NCI-H82 treated with DMSO at 0.1 percent for 48 hours (cell line): ENCODE measurements around the gene CCDC136.

Source experiments
- DNase-seq: peaks from one replicate; lab custom pipeline; 2025; ENCODE audit not compliant: unreplicated experiment; lab: John Stamatoyannopoulos, UW

The CCDC136 gene

DNA sequence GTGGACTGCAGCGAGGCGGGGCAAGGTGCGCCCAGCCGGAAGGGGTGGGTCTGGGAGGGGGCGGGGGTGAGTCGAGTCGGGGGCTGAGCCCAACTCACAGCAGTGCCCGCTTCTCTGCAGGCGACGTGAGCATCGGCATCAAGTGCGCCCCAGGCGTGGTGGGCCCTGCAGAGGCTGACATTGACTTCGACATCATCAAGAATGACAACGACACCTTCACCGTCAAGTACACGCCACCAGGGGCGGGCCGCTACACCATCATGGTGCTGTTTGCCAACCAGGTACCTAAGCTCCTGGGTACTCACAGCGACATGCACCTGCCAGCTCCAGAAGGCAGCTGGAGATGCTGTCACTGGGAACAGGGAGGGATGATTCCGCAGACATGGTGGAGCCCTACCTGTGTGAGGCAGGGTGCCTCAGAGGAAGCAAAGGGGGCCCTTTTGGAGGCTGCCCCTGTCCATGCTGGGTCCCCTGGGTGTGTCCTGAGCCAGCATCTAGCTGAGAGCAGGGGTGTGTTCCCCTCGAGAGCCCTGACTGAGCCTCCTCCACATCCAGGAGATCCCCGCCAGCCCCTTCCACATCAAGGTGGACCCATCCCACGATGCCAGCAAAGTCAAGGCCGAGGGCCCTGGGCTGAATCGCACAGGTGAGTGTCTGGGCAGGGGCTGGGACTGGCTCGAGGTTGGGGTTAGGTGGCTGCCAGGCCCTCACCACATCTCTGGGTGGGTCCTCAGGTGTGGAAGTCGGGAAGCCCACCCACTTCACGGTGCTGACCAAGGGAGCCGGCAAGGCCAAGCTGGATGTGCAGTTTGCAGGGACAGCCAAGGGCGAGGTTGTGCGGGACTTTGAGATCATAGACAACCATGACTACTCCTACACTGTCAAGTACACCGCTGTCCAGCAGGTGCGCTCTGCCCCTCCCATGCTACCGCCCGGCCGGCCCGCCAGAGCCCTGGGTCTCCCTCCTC is 51.2 kb downstream of the CCDC136 start:
- DNase-seq, result no peak

DNA sequence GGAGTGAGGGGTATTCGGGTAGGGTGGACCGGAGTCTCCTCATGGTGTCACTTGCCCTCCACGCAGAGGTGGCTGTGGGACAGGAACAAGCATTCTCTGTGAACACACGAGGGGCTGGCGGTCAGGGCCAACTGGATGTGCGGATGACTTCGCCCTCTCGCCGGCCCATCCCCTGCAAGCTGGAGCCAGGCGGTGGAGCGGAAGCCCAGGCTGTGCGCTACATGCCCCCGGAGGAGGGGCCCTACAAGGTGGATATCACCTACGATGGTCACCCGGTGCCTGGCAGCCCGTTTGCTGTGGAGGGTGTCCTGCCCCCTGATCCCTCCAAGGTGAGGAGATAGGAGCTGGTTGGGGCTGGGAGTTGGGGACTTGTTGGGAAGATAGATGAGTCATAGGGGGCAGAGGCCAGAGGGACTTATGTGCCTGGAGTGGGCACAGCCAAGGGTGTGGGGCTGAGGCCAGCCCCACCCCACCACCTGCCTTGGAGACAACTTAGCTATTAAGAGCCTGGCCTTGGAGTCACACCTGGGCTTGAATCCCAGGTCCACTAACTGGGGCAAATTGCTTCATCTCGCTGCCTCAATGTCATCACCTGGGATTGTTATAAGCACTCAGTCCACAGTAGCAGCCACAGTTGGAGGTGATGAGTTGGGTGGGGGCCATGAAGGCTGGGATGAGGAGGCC is 52.3 kb downstream of the CCDC136 start:
- no peak for DNase-seq

DNA sequence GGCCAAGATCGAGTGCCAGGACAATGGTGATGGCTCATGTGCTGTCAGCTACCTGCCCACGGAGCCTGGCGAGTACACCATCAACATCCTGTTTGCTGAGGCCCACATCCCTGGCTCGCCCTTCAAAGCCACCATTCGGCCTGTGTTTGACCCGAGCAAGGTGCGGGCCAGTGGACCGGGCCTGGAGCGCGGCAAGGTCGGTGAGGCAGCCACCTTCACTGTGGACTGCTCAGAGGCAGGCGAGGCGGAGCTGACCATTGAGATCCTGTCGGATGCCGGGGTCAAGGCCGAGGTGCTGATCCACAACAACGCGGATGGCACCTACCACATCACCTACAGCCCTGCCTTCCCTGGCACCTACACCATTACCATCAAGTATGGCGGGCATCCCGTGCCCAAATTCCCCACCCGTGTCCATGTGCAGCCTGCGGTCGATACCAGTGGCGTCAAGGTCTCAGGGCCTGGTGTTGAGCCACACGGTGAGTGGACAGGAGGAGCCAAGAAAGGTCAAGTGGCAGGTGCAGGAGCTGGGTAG is 53.1 kb downstream of the CCDC136 start:
- DNase-seq, result no peak

DNA sequence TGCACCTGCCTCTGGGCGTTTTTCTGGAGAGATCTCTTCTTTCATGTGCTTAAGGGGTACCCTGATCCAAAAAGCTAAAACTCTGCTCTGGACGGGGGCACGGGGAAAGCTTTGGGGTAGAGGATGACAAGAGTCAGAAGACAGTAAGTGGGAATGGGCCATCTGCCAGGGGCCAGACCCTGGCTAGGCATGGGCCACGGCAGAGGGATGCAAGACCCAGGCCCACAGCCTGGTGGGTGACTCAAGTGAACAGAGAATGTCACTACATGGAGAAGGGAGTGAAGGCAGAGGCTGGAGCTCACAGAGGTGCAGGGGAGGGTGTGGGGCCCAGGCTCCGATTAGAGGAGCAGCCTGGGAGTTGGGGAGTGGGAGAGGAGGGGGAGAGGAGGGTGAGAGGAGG is 53.7 kb downstream of the CCDC136 start:
- no peak for DNase-seq

DNA sequence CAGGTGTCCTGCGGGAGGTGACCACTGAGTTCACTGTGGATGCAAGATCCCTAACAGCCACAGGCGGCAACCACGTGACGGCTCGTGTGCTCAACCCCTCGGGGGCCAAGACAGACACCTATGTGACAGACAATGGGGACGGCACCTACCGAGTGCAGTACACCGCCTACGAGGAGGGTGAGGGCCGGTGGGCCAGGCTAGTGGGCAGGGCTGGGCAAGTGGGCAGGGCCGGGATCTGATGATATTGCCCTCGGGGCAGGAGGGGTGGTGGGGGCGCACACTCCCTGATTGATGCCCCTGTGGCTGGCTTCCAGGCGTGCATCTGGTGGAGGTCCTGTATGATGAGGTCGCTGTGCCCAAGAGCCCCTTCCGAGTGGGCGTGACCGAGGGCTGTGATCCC is 54.2 kb downstream of the CCDC136 start:
- DNase-seq, result no peak

DNA sequence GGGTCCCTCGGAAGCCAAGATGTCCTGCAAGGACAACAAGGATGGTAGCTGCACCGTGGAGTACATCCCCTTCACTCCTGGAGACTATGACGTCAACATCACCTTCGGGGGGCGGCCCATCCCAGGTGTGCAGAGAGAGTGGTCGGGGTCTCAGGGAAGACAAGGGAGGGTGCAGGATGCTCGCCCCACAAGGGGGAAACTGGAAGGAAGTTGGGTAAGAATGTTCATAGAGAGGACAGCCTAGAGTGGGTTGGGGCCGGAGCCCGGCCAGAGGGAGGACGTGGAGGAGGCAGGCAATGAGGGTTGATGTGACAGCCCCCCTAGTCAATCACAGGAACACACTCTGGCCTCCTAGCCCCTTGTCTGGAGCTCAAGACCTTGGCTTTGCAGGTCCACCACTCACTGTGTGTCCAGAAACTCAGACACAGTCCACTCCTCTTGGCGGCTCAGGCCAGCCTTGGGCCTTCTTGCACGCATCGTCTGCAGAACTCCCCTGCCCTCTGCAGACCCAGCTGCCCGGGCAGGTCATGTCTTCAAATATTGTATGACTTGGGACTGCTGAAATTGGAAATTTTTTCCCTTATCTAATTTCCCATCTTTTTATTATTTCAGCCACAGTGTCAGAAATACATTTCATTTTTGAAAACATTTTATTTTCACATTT is 55.1 kb downstream of the CCDC136 start:
- DNase-seq, result no peak

DNA sequence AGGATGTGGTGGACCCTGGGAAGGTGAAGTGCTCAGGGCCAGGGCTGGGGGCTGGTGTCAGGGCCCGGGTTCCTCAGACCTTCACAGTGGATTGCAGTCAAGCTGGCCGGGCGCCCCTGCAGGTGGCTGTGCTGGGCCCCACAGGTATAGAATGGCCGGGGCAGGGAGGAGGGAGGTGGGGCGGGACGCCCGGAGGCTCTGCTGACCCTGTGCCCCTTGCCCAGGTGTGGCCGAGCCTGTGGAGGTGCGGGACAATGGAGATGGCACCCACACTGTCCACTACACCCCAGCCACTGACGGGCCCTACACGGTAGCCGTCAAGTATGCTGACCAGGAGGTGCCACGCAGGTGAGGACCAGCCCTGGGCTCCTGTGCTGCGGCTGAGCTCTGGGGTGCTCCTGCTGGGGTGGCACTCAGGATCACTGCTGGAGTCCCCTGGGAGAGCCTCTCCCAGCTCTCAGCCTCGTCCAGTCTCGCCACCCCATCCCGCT is 56.0 kb downstream of the CCDC136 start:
- DNase-seq, result no peak

DNA sequence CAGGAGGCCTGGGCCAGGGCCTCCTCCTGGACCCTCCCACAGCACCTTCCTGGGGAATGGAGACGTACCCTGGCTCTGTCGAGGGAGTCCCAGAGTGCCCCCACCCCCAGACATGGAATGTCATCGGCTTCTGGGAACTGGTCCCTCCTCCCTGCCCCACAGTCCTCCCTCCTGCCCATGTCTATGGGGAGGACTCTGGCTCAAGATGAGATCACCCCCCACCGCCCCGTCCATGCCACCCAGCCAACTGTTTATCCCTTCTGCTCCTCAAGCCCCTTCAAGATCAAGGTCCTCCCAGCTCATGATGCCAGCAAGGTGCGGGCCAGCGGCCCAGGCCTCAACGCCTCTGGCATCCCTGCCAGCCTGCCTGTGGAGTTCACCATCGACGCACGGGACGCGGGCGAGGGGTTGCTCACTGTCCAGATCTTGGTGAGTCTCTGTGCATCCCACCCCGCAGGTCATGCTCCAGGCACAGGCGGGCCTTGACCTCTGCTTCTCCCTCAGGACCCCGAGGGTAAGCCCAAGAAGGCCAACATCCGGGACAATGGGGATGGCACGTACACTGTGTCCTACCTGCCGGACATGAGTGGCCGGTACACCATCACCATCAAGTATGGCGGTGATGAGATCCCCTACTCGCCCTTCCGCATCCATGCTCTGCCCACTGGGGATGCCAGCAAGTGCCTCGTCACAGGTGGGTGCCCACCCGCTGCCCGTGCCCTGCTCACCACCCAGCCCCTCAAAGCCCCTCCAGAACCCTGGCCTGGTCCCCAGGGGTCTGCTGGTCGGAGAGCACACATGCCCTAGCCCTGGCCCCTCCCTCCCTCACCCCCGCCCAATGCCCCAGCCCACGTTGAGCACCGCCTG is 56.8 kb downstream of the CCDC136 start:
- no peak for DNase-seq

DNA sequence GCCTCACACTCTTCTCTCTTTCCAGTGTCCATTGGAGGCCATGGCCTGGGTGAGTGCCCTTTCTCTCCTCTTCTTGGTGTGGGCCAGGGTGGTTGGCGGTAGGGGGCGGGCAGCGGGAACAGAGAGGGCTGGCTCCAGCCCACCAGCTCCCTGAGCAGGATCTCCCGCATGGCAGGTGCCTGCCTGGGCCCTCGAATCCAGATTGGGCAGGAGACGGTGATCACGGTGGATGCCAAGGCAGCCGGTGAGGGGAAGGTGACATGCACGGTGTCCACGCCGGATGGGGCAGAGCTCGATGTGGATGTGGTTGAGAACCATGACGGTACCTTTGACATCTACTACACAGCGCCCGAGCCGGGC is 57.4 kb downstream of the CCDC136 start:
- DNase-seq, result no peak

DNA sequence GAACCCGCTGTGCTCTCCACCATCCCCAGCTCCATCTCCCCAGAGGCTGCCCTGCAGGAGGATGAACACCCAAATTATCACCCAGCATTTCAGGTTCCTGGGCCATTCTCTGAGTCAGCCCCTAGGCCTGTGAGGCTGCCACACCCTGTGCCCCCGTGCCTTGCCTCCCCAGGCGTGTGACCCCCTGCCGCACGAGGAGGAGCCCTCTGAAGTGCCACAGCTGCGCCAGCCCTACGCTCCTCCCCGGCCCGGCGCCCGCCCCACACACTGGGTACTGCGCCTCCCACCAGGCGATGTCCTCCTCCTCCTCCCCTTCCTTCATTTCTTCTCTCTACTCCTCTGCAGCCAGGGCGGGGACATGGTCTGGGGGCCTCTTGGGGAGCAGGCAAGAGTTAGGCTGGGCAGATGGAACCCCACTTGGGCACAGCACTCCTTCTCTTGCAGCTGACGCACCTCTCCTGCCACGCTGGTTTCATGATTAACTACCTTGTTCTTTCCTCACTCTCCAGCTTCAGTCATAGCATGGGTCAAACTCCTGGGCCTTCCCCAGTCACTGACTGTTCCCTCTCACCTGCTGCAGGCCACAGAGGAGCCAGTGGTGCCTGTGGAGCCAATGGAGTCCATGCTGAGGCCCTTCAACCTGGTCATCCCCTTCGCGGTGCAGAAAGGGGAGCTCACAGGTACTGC is 58.2 kb downstream of the CCDC136 start:
- DNase-seq, result no peak

DNA sequence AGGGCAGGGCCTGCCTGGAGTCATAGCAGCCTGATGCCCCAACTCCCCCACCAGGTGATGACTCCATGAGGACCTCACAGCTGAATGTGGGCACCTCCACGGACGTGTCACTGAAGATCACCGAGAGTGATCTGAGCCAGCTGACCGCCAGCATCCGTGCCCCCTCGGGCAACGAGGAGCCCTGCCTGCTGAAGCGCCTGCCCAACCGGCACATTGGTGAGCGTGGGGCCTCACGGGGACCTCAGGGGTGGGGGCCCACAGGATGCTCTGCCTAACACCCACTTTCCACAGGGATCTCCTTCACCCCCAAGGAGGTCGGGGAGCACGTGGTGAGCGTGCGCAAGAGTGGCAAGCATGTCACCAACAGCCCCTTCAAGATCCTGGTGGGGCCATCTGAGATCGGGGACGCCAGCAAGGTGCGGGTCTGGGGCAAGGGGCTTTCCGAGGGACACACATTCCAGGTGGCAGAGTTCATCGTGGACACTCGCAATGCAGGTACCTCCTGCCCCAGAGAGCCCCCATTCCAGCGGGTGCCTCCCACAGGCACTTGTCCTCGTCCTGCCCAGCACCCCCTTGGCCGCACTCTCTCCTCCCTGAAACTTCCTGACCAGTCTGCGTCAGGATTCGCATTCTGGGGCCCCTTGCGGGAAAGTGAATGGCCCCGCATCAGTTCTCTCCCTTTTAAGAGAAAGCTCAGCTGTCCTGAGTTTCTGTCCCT is 60.9 kb downstream of the CCDC136 start:
- no peak for DNase-seq

DNA sequence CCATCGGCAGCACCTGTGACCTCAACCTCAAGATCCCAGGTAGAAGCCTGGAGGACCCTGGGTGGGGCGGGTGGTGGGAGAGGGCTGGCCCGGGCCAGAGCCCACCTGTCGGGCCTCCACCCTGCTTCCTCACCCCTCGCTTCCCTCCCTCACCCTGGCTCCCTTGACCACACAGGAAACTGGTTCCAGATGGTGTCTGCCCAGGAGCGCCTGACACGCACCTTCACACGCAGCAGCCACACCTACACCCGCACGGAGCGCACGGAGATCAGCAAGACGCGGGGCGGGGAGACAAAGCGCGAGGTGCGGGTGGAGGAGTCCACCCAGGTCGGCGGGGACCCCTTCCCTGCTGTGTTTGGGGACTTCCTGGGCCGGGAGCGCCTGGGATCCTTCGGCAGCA is 62.0 kb downstream of the CCDC136 start:
- no peak for DNase-seq

DNA sequence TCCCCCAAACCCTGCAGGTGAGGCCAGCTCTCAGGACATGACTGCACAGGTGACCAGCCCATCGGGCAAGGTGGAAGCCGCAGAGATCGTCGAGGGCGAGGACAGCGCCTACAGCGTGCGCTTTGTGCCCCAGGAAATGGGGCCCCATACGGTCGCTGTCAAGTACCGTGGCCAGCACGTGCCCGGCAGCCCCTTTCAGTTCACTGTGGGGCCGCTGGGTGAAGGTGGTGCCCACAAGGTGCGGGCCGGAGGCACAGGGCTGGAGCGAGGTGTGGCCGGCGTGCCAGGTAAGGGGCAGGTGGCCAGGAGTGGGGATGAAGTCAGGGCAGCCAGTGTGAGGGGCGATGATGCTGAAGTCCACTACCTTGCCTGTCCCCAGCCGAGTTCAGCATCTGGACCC is 62.6 kb downstream of the CCDC136 start:
- no peak for DNase-seq

DNA sequence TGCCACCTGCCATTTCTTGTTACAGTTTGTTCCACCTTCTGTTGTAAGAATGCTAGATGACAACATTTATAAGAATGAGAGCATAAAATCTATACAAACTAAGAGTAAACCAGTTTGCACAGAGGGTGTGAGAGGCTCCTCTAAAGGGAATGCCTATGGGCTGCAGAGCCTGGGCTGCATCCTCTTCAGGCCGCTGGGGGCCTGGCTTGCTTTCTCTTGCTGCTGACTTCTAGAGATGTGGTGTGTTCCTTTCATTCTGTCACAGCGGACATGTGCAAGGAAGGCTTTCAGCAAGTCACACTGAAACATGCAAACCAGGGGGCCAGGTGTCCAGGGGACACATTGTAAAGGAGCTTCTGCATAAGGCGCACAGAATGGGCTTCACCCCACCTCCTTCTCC is 63.8 kb downstream of the CCDC136 start:
- DNase-seq, result no peak

DNA sequence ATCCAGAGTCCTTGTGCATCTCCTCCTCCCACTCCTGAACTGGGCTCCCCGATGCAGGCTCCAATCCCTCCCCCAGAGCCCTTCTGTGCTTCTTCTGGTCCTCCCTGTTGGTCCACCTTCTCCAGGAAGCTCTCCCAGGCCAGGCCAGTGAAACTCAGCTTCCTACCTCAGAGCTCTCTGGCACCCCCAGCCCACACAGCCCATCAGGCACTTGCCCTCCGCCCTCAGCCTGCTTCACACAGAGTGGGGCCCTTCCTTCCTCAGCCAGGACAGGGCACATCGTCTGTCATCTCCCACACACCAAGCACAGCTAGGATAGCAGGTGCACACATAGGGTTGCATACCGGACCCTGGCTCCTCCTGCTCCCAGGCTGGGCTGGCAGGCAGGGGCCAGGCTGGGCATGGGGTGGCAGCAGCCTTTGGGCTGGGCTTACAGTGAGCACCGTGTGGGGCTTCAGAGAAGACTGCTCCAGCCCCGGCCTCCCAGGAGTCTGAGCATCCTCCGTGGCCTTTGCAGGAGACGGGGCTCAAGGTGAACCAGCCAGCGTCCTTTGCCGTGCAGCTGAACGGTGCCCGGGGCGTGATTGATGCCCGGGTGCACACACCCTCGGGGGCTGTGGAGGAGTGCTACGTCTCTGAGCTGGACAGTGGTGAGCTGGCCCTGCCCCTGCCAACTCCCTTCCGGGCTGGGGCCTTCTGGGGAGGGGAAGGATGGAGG is 64.4 kb downstream of the CCDC136 start:
- DNase-seq, result no peak

DNA sequence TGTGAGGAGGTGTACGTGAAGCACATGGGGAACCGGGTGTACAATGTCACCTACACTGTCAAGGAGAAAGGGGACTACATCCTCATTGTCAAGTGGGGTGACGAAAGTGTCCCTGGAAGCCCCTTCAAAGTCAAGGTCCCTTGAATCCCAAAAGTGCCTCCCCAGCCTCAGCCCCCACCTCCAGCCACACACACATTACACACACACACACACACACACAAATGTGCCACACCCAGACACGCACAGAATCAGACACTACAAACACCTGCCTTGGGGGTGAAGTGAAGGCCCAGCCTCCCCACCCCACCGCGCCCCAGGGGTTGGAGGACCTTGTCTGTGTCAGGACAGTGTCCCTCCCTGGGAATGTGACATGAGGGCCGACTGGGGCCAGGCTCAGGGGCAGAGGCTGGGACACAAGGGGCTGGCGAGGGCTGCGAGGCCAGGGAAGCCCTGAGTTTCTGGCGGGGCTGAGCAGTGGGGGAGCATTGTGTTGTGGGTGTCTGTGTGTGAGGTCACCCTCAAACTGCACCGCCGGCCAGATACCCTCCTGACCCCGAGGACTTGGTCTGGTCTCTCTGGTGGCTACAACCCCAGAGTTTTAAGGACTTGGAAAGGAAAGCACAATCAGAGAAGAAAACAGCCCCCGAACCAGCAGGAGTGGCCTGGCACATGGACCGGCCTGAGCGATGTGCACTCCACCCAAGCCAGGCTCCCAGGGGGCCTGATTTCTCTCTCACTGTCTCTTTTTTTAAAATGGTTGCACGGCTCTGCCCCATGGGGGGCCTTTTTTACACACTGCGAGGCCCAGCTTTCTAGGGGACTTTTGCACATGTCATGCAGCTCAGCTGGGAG is 66.8 kb downstream of the CCDC136 start:
- no peak for DNase-seq

DNA sequence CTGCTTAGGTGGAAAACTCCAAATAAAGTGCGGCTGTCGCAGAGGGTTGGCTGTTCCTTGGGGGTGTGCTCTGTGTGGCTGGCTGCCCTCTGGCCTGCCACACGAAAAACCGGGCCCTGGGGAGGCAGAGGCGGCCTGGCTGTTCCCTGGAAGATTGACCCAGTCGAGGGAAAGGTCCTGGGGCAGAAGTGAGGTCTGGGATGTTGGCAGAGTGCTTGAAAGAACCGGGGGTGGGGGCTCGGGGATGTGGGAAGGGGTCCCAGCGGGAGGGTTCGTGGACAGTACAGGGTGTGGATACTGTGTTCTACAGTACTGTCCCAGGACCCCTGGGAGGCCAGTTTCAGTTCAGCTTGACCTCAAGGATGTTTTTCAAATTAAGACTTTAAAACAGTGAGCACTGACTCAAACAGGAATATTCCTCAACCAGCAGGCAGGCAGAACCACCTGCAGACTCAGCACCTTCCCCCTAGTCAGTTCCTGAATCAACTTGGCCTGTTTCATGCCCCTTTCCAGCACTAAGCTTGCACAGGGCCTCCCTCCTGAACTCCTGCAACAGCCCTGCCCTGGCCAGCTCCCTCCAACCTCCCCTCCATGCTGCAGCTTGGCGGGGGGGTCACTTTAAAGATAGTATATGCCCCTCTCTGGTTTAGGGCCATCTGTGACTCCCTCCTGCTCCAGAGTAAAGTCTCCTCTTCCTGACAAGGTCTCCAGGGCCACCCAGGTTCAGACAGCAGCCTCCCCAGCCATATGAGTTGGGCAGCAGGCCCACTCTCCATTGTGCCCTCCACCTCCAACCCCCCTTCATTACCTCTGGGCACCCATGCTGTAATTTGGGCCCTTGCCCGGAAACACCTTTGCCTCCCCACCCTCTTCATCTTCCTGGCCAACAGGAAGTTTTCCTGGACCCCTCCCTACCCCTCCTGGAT is 67.7 kb downstream of the CCDC136 start:
- DNase-seq, result no peak
